Measurements from ENCODE around the gene PCYT1A. TPM values are rescaled to one million over a fixed set of nuclear protein-coding genes. Genes with fewer than 3 reads are reported as not detected.
"Not testable (repeated sequence)": the region's sequence is repeated elsewhere in the genome, so short reads cannot be mapped to it uniquely, and the experiment has no call there.

Gene PCYT1A
- 67.1 and 83.8 TPM in 2 replicates for total RNA-seq (2014; rRNA removed; shearing (Covaris generic))

GRCh38 chr3:196287440-196288140, at the start of gene PCYT1A:
PCYT1A (minus strand) TSS chr3:196287726; CDS start chr3:196270531, 17,195 bp downstream.
- DNase-seq (ENCODE audit: low read depth) = peak; percentile 97

- DNase-seq (ENCODE audit: low read depth) = peak; percentile 48
Observed at GRCh38 chr3:196336319-196337145, 49.0 kb upstream of the PCYT1A start.

GRCh38 chr3:196335503-196335948, 48.0 kb upstream of the PCYT1A start:
- DNase-seq (ENCODE audit: low read depth) = no peak

- no peak for DNase-seq (ENCODE audit: low read depth)
Observed at GRCh38 chr3:196334982-196335381, 47.5 kb upstream of the PCYT1A start.

GRCh38 chr3:196332168-196332567, 44.6 kb upstream of the PCYT1A start:
- DNase-seq (ENCODE audit: low read depth) = peak; percentile 43

- DNase-seq (ENCODE audit: low read depth) = no peak
Observed at GRCh38 chr3:196327405-196327804, 39.9 kb upstream of the PCYT1A start.

- no peak for DNase-seq (ENCODE audit: low read depth)
Observed at GRCh38 chr3:196326936-196327335, 39.4 kb upstream of the PCYT1A start.

- DNase-seq (ENCODE audit: low read depth) = no peak
Observed at GRCh38 chr3:196323691-196324090, 36.2 kb upstream of the PCYT1A start.

- no peak for DNase-seq (ENCODE audit: low read depth)
Observed at GRCh38 chr3:196323016-196323415, 35.5 kb upstream of the PCYT1A start.

- DNase-seq (ENCODE audit: low read depth) = no peak
Observed at GRCh38 chr3:196321162-196321561, 33.6 kb upstream of the PCYT1A start.

- no peak for DNase-seq (ENCODE audit: low read depth)
Observed at GRCh38 chr3:196320137-196320536, 32.6 kb upstream of the PCYT1A start.

GRCh38 chr3:196317687-196318467, 30.4 kb upstream of the PCYT1A start, which contains the start of gene DYNLT2B:
DYNLT2B (minus strand) TSS chr3:196318240; CDS start chr3:196318152, 88 bp downstream.
- peak; percentile 92 for DNase-seq (ENCODE audit: low read depth)

- DNase-seq (ENCODE audit: low read depth) = not testable (repeated sequence)
Observed at GRCh38 chr3:196316799-196317686, 29.5 kb upstream of the PCYT1A start.

- DNase-seq (ENCODE audit: low read depth) = no peak
Observed at GRCh38 chr3:196315821-196316220, 28.3 kb upstream of the PCYT1A start.

- DNase-seq (ENCODE audit: low read depth) = no peak
Observed at GRCh38 chr3:196314597-196314996, 27.1 kb upstream of the PCYT1A start.

- not testable (repeated sequence) for DNase-seq (ENCODE audit: low read depth)
Observed at GRCh38 chr3:196314086-196314485, 26.6 kb upstream of the PCYT1A start.

- DNase-seq (ENCODE audit: low read depth) = not testable (repeated sequence)
Observed at GRCh38 chr3:196302960-196303359, 15.4 kb upstream of the PCYT1A start.

GRCh38 chr3:196302551-196302950, 15.0 kb upstream of the PCYT1A start:
- not testable (repeated sequence) for DNase-seq (ENCODE audit: low read depth)

- no peak for DNase-seq (ENCODE audit: low read depth)
Observed at GRCh38 chr3:196298521-196298920, 11.0 kb upstream of the PCYT1A start.

- DNase-seq (ENCODE audit: low read depth) = no peak
Observed at GRCh38 chr3:196292286-196292923, 4.9 kb upstream of the PCYT1A start.

GRCh38 chr3:196288141-196288460, 575 bp upstream of the PCYT1A start:
- DNase-seq (ENCODE audit: low read depth) = no peak

All from M059J (cell line).